ENCODE results near the gene CRK. TPM values are rescaled to one million over a fixed set of nuclear protein-coding genes. Genes with fewer than 3 reads are reported as not detected.
A peak's percentile ranks its signal among the peaks of the same experiment; 100 is the strongest.

CRK gene
- total and polyA plus RNA-seq, 11 donors, result 17.0 to 49.0 (median 42.2) TPM

DNA sequence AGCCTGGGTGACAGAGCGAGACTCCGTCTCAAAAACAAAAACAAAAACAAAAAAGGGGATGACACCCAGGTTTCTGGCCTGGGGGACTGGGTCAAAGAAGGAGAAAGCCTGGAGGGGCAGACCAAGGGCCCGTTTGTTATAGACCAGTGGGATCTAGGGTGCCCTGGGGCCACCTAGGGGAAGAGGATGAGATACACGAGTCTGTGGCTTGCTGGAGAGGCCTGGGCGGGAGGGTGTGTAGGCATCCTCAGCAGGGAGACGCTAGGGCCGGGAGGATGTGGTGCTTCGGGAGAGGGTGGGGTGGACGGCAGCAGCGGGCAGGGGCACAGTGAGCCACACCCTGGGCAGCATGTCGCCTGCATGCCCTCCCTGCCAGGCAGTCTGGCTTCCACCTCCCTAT lies 17.1 kb upstream of the CRK start:
- 60 to 72% (median 67%) methylated on average over 11 of the region's 11 CpGs for WGBS, 4 donors
- Histone ChIP-seq H3K27ac (no peak overlapping the region), H3K4me3 (no peak overlapping the region), H3K36me3 (peaks cover 0 to 100% (median 97%) of the 10 kb centered on the region in 9 donors), H3K9me3 (no peaks in the 10 kb centered on the region), H3K4me1 (peaks cover 0 to 23% (median 2%) of the 10 kb centered on the region in 12 donors), H3K27me3 (no peaks in the 10 kb centered on the region)
- ATAC-seq (no peak), DNase-seq (no peak)
- TF ChIP-seq, protein P1, sequence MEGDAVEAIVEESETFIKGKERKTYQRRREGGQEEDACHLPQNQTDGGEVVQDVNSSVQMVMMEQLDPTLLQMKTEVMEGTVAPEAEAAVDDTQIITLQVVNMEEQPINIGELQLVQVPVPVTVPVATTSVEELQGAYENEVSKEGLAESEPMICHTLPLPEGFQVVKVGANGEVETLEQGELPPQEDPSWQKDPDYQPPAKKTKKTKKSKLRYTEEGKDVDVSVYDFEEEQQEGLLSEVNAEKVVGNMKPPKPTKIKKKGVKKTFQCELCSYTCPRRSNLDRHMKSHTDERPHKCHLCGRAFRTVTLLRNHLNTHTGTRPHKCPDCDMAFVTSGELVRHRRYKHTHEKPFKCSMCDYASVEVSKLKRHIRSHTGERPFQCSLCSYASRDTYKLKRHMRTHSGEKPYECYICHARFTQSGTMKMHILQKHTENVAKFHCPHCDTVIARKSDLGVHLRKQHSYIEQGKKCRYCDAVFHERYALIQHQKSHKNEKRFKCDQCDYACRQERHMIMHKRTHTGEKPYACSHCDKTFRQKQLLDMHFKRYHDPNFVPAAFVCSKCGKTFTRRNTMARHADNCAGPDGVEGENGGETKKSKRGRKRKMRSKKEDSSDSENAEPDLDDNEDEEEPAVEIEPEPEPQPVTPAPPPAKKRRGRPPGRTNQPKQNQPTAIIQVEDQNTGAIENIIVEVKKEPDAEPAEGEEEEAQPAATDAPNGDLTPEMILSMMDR (IDR thresholded peaks at IDR 0.05), result peak in 1 of 12 donors; percentile 5
- no peak for TF ChIP-seq POLR2A (IDR thresholded peaks at IDR 0.05)
- intact Hi-C loops (cut with DNase I), result no loop called here

GRCh38 chr17:1471911-1472821 lies 16.1 kb upstream of the CRK start:
- no peak for DNase-seq
- WGBS, 4 donors, result 85 to 92% (median 86%) methylated on average over 22 to 42 of the region's 42 CpGs
- intact Hi-C loops (cut with DNase I), result no loop called here
- Histone ChIP-seq H3K27ac (no peak overlapping the region), H3K9me3 (no peaks in the 10 kb centered on the region), H3K4me1 (peaks cover 0 to 23% (median 4%) of the 10 kb centered on the region in 12 donors), H3K36me3 (peaks cover 0 to 98% (median 94%) of the 10 kb centered on the region in 9 donors), H3K27me3 (no peaks in the 10 kb centered on the region), H3K4me3 (no peak overlapping the region)
- TF ChIP-seq, protein P1 (IDR thresholded peaks at IDR 0.05), result no peak
- TF ChIP-seq POLR2A (IDR thresholded peaks at IDR 0.05), result no peak
- no peak for ATAC-seq

- Histone ChIP-seq H3K27ac (no peak overlapping the region), H3K4me3 (no peak overlapping the region), H3K4me1 (peaks cover 0 to 23% (median 4%) of the 10 kb centered on the region in 12 donors), H3K9me3 (no peaks in the 10 kb centered on the region), H3K27me3 (no peaks in the 10 kb centered on the region), H3K36me3 (peaks cover 0 to 98% (median 94%) of the 10 kb centered on the region in 9 donors)
- DNase-seq (no peak), ATAC-seq (no peak)
- intact Hi-C loops (cut with DNase I), result no loop called here
- TF ChIP-seq, protein P1 (IDR thresholded peaks at IDR 0.05), result no peak
- no peak for TF ChIP-seq POLR2A (IDR thresholded peaks at IDR 0.05)
- 92 to 97% (median 95%) methylated on average over 14 to 15 of the region's 15 CpGs for WGBS, 4 donors
Observed at GRCh38 chr17:1471490-1471889, 15.5 kb upstream of the CRK start.

- Histone ChIP-seq H3K4me1 (peaks cover 0 to 17% (median 4%) of the 10 kb centered on the region in 12 donors), H3K27me3 (no peaks in the 10 kb centered on the region), H3K27ac (no peak overlapping the region), H3K36me3 (peaks cover 0 to 98% (median 94%) of the 10 kb centered on the region in 9 donors), H3K9me3 (no peaks in the 10 kb centered on the region), H3K4me3 (no peak overlapping the region)
- TF ChIP-seq POLR2A (IDR thresholded peaks at IDR 0.05), result no peak
- TF ChIP-seq, protein P1 (IDR thresholded peaks at IDR 0.05), result no peak
- 75 to 86% (median 79%) methylated on average over 18 to 25 of the region's 25 CpGs for WGBS, 4 donors
- intact Hi-C loops (cut with DNase I), result no loop called here
- ATAC-seq (no peak), DNase-seq (no peak)
Observed at GRCh38 chr17:1470755-1471462, 14.9 kb upstream of the CRK start.
